ENCODE data around the gene SQOR.

Gene SQOR

GRCh38 chr15:45714590-45715488 is 80.0 kb downstream of the SQOR start:
- DNase-seq = peak; percentile 47

DNA sequence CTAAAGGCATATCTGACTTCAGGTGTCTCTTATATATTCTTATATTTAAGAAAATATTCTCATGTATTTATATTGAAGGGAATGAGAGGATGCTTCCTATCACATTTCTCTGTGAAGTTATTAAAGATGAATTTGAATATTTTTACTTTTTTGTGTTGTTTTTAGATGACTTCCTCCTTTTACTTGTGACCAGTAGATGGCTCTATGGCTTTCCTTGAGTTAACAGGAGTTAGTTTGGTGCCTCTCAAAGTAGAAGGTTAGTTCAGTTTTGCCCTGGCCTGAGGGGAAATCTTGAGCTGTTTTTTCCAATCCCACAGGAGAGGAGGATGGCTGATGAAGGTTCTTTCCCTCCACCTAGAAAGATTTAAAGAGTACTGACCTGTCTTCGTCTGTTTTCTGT is 80.7 kb downstream of the SQOR start:
- no peak for DNase-seq

- no peak for DNase-seq
Observed at GRCh38 chr15:45719490-45719889, 84.7 kb downstream of the SQOR start.

GRCh38 chr15:45720183-45720582 is 85.4 kb downstream of the SQOR start:
- DNase-seq = no peak

DNA sequence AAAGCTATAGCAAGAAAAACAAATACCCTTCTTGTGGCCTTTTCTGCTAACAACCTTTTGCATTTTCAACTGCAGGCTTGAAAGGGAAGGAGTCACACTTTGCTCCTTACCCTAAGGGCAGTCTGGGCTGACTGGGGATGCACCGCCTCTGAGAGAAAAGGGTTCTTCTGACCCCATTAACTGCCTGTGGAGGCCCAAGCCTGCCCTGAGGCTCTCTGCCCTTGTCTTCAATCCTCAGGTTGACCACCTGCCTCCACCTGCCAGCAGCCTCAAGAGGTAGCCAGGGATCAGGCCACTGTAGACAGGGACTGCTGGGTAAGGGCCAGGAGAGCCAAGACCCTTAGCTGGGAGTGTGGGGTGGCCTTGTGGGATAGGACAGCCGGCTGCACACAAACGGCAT is 93.8 kb downstream of the SQOR start:
- no peak for DNase-seq

DNA sequence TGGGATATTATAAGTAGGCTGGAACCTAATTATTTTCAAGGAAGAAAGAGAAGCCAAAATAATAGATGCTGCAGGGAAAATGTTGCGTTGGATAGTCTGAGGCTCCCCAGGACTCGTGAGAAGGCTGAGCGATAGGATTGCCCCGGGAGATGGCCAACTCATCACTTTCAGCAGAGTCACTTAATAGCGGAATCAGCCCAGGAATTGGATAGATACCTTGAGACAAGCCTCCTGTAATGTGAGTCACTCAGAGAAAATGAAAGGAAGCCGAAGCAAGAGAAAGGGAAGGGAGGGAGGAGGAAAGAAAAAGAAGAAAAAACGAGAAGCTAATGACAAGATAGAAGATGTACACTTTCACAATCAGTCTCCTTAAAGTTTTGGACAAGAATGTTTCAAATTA is 94.3 kb downstream of the SQOR start:
- DNase-seq = no peak

- DNase-seq = no peak
Observed at GRCh38 chr15:45731343-45731742, 96.5 kb downstream of the SQOR start.

- DNase-seq = no peak
Observed at GRCh38 chr15:45732662-45733061, 97.8 kb downstream of the SQOR start.

DNA sequence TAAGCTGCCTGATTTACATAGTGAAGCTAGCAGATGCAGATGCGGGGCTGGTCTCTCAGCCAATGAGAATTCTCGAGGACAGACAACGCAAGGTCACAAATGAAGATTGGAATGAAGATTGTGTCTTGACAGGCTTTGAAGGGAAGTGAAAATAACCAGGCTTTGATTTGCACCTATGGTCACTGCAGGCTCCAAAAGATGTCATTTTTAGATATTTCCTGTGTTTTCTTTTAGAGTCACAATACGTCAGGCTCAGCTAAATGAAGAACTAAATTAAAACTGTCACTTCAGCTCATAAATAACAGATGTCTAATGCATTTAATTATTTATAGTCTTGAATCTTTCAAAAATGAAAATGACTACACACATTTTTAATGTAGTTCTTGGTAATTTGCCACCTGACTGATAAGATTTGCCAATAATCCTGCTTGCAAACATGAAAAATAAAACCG is 99.5 kb downstream of the SQOR start:
- no peak for DNase-seq
